Karpas-422 (cell line): ENCODE data around the gene CARD19. TPM values are rescaled to one million over a fixed set of nuclear protein-coding genes. Genes with fewer than 3 reads are reported as not detected.

Experiments
- DNase-seq: peaks from one replicate; pipeline ENCODE4 v3.0.0-alpha.2; 2015
- H2AFZ ChIP-seq: fragments of 200-600 bp; sonication (generic); 2 replicates; pipeline ENCODE4 v1.6.1; 2014; ENCODE audit warnings: antibody characterized with exemption, low read length, mixed read lengths
- H3K27ac ChIP-seq: fragments of 200-600 bp; sonication (generic); 2 replicates; pipeline ENCODE4 v1.5.1; 2014; ENCODE audit warnings: mild to moderate bottlenecking, low read length, moderate library complexity
- H3K27me3 ChIP-seq: fragments of 200-600 bp; sonication (generic); 2 replicates; pipeline ENCODE4 v1.6.1; 2014; ENCODE audit warnings: low read length, mixed read lengths
- H3K36me3 ChIP-seq: fragments of 200-600 bp; sonication (generic); 2 replicates; pipeline ENCODE4 v1.6.1; 2014; ENCODE audit warnings: low read length, mixed read lengths; ENCODE audit not compliant: insufficient read depth
- H3K4me1 ChIP-seq: fragments of 200-600 bp; sonication (generic); 2 replicates; pipeline ENCODE4 v1.6.1; 2014; ENCODE audit warnings: mild to moderate bottlenecking, low read length, mixed read lengths
- H3K4me2 ChIP-seq: fragments of 200-600 bp; sonication (generic); 2 replicates; pipeline ENCODE4 v1.6.1; 2014; ENCODE audit warnings: low read length, low read depth, mild to moderate bottlenecking; ENCODE audit not compliant: poor library complexity, severe bottlenecking
- H3K4me3 ChIP-seq: fragments of 200-600 bp; sonication (generic); 2 replicates; pipeline ENCODE4 v1.5.1; 2014; ENCODE audit warnings: mild to moderate bottlenecking, antibody characterized with exemption, low read length, mixed read lengths
- H3K79me2 ChIP-seq: fragments of 200-600 bp; sonication (generic); 2 replicates; pipeline ENCODE4 v1.6.1; 2014; ENCODE audit warnings: mild to moderate bottlenecking, low read length, mixed read lengths
- H3K9ac ChIP-seq: fragments of 200-600 bp; sonication (generic); 2 replicates; pipeline ENCODE4 v1.6.0; 2014; ENCODE audit warnings: low read length
- H3K9me2 ChIP-seq: fragments of 200-600 bp; sonication (generic), shearing (Covaris generic); replicated peaks from 2 replicates; pipeline ENCODE4 v1.6.0; 2014; ENCODE audit warnings: mild to moderate bottlenecking, low read length, moderate library complexity; ENCODE audit not compliant: insufficient read depth
- H3K9me3 ChIP-seq: fragments of 300-700, 200-600 bp; sonication (generic); 2 replicates; pipeline ENCODE4 v1.6.1; 2014; ENCODE audit warnings: low read length, mixed read lengths
- H4K20me1 ChIP-seq: fragments of 200-600 bp; sonication (generic); 2 replicates; pipeline ENCODE4 v1.6.1; 2014; ENCODE audit warnings: mild to moderate bottlenecking, antibody characterized with exemption, low read length, low read depth; ENCODE audit not compliant: insufficient read depth
- total RNA-seq: library from RNA; depleted of rRNA; stranded (reverse); fragments of >200 nt; shearing (Covaris generic); gene quantifications from 2 replicates; pipeline ENCODE4 v1.2.3, GENCODE V29; 2014; ENCODE audit warnings: low replicate concordance

CARD19 gene
- total RNA-seq, 1 experiment from 2014 or later: 5.5 TPM

DNA sequence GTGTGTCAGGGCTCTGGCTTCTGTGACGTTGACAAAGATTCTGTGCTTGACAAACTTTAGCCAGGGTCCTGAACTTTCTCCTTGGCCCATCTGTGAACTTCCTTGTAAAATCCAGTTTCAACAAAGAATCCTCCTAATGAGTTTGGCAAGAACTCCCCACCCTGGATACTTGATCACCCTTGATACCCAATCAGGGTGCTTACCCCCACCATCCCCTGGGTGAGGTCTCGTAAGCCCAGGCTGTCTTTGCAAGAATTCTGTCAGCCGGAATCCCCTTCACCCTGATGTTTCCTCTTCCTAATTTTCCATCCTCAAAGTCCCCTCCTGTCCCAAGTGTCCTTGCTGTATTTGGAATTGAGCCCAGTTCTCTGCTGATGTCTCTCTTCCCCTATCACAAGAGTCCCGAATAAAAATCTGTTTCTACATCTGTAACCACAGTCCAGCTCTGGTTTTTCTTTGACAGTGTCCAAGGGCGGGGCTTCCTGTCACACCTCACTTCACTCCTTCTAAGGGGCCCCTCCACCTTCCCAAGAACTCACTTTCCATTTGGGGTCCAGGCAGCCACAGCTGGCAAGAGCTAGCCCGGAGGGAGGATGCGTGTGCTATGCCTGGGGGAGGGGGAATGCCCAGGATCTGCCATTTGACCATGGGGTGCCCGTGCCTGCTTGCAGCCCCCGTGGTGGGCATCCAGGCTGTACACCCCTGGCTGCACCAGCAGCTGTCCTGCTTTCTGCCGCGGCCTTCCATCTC, 2.7 kb upstream of the CARD19 start:
- no peaks in the 10 kb centered on the region for H3K27me3 ChIP-seq
- H3K4me1 ChIP-seq: peaks cover 32% of the 10 kb centered on the region
- no peak overlapping the region for H3K4me3 ChIP-seq
- H3K27ac ChIP-seq: no peak overlapping the region
- no peaks in the 10 kb centered on the region for H3K79me2 ChIP-seq
- H3K9me2 ChIP-seq: no peaks in the 10 kb centered on the region
- no peaks in the 10 kb centered on the region for H3K36me3 ChIP-seq
- H2AFZ ChIP-seq: no peak overlapping the region
- H3K9me3 ChIP-seq: no peaks in the 10 kb centered on the region
- H4K20me1 ChIP-seq: peaks cover 10% of the 10 kb centered on the region; the same call in 1 of the 2 replicates
- H3K4me2 ChIP-seq: no peak overlapping the region
- 0 out of 2 replicates have a peak overlapping the region, but pooled peaks have one; percentile 91 for H3K9ac ChIP-seq
- DNase-seq: no peak

DNA sequence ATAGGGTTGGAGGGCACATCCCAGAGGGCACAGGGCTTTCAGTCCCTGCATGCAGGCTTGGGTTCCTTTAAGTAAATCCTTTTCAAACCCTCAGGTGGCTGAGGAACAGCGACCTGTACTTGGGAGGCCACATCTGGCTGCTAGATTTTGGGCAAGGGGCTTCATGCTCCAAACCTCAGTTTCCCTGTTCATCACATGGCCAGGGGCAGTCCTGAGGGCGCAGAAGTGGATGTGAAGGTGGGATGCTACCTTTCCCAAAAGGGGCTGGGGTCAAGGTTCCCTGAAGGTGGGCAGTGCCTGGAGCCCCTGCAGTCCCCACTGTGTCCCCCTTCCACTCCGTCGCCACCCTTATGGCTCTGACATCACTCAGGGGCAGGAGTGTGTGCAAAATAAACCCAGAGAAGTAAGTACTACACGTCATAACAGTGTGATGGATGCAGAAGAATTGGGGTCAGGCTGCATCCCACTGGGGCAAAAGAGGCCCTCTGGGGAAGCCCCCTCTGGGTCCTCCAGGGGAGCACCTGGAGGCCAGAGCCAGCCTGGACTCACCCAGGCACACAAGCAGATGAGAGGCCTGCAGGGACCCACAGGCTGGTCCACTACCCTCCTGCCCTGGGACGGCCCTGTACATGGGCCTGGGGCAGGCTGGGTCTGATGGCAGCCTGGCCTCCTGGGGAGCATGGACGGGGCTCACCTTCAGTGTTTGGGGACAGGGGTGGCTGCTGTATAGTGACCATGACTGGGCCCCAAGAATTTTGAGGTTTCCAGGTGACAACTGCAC, 1.9 kb upstream of the CARD19 start:
- no peaks in the 10 kb centered on the region for H3K27me3 ChIP-seq
- peak overlapping the region; percentile 91 for H3K9ac ChIP-seq
- no peak for DNase-seq
- peaks cover 11% of the 10 kb centered on the region; the same call in 1 of the 2 replicates for H4K20me1 ChIP-seq
- H3K9me2 ChIP-seq: no peaks in the 10 kb centered on the region
- no peak overlapping the region for H3K27ac ChIP-seq
- H3K4me2 ChIP-seq: peak overlapping the region; percentile 97
- H3K79me2 ChIP-seq: no peaks in the 10 kb centered on the region
- no peaks in the 10 kb centered on the region for H3K36me3 ChIP-seq
- H3K9me3 ChIP-seq: no peaks in the 10 kb centered on the region
- peaks cover 32% of the 10 kb centered on the region for H3K4me1 ChIP-seq
- H2AFZ ChIP-seq: no peak overlapping the region
- peak overlapping the region; percentile 83; the same call in 1 of the 2 replicates for H3K4me3 ChIP-seq

DNA sequence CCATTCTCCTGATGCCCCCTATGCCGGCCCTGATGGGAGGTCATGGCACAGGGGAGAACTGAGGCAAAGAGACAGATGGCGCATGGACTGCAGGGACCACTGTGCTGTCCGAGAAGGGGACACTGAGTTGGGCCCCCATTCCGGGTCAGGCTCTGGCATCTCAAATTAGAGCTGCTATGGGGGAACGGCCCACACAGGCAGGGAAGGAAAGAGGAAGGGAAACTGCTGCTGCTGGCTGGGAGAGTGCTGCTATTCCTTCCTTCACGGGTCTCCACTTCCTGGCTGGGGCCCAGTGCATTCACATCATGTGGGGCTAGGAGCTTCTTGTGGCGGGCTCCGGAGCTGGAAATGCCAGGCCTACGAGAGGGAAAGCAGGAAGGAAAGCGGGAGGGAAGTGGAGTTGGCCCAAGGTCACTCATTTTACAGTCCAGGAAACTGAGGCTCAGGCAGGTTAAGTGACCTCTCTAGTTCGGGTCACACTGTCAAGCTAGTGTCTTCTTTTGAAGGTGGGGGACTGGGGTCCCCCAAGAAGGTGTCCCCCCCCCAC, 1.3 kb upstream of the CARD19 start:
- Histone ChIP-seq H3K79me2 (no peaks in the 10 kb centered on the region), H3K4me3 (peak overlapping the region; percentile 83), H3K36me3 (no peaks in the 10 kb centered on the region), H4K20me1 (peaks cover 11% of the 10 kb centered on the region; the same call in 1 of the 2 replicates), H3K4me2 (peak overlapping the region; percentile 97), H3K9ac (peak overlapping the region; percentile 91), H3K9me2 (no peaks in the 10 kb centered on the region), H3K9me3 (no peaks in the 10 kb centered on the region), H3K4me1 (peaks cover 32% of the 10 kb centered on the region), H3K27me3 (no peaks in the 10 kb centered on the region), H3K27ac (peak overlapping the region; percentile 77), H2AFZ (no peak overlapping the region; the same call in 1 of the 2 replicates)
- peak; percentile 87 for DNase-seq

DNA sequence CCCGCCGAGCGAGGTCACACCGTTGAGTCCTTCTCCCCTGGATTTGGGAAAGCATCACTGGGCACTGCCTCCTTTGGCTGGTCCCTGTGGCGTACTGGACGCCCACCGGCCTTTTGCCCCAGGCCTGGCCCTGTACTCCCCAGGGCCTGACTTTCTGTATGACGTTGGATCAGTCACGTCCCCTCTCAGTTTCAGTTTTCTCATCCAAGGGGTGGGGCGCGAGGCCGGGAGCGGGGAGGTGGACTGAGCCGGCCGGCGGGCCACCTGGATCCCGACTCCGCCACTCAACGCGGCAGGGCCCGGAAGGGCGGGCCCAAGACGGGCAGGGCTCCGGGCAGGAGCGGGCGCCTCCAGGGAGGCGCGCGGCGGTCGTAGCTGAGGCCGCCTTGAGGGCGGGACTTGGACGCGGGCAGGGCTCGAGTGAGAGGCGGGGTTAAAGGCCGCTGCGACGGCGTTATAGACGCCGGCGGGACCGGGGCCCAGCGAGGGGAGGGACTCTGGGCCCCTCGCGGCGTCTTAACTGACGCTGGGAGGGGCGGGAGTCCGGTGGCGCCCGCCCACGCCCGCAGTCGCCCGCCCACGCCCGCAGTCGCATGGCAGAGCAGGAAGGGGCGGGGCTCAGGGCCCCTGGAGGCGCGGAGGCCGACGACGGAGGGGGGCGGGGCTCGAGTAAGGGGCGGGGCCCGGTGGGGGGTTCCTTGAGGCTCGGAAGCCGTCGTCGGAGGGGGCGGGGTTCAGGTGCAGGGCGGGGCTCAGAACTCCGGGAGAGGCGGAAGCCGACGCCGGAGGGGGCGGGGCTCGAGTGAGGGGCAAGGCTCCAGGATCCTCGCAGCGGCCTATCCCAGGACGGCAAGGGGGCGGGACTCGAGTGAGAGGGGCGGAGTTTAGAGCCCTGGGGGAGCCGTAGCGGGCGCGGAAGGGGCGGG, 549 bp upstream of the CARD19 start:
- peaks cover 11% of the 10 kb centered on the region; the same call in 1 of the 2 replicates for H4K20me1 ChIP-seq
- H3K9me2 ChIP-seq: no peaks in the 10 kb centered on the region
- no peaks in the 10 kb centered on the region for H3K36me3 ChIP-seq
- H2AFZ ChIP-seq: no peak overlapping the region; the same call in 1 of the 2 replicates
- H3K9ac ChIP-seq: peak overlapping the region; percentile 91
- H3K4me3 ChIP-seq: peak overlapping the region; percentile 96
- H3K27me3 ChIP-seq: no peaks in the 10 kb centered on the region
- peak overlapping the region; percentile 77 for H3K27ac ChIP-seq
- no peaks in the 10 kb centered on the region for H3K9me3 ChIP-seq
- H3K4me2 ChIP-seq: peak overlapping the region; percentile 97
- DNase-seq: peak; percentile 100
- H3K4me1 ChIP-seq: peaks cover 32% of the 10 kb centered on the region
- H3K79me2 ChIP-seq: no peaks in the 10 kb centered on the region

DNA sequence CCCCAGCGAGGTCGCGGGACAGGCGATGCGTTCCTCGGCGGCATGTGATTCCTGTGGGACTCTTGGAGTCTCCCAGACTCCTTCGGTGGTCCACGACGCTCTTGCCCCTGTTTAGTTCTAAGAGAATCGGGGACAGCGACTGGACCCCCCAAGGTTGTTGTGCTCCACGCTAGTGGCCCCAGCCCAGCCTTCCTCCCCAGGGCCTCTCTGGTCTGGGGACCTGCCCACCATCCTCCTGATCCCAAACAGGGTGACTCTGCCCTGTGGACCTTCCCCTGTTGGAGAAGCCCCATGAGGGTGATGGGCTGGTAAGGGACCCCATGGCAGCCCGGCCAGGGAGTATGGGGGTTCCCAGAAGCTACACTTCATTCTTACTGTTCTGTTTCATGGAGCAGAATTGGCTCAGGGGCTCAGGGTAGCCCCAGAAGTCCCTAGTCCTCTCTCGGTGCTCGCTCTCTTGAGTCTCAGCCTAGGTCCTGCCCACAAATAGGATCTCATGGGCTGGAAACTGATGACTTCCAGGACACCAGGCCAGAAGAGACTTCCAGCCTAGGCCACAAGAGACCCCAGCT, 880 bp downstream of the CARD19 start:
- H3K4me1 ChIP-seq: peaks cover 32% of the 10 kb centered on the region
- H3K27ac ChIP-seq: no peak overlapping the region

DNA sequence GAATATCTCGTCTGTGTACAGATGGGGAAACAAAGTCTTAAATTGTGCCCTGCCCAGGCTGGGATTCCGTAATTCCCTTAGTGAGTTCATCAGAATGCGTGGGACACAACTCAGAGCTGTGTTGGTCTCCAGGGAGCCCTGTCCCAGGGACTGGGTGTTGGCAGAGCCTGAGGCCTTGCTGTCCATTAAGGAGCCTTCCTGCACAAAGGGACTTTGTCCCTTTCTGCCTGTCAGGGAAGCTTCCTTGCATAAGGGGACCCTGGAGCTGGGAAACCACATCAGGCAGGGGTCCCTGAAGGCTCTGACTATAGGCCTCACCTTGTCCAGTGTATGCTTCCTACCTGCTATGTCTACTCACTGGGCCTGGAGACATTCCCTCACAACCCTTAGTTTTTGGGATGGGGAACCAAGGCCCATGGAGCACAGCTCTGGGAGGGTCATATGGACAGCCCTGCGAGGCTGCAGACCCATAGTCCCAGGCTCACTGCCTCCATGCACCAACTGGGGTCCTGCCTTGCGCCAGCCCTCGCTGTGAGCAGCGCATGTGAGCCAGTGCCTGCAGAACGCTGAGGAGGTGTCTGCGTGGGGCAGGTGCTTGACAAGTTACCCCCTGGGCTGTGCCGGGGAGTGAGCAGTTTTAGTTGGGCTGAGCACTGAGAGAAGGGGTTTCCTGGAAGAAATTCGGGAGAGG, 1.6 kb downstream of the CARD19 start:
- DNase-seq: no peak
- no peaks in the 10 kb centered on the region for H3K9me2 ChIP-seq
- H2AFZ ChIP-seq: no peak overlapping the region
- H3K27me3 ChIP-seq: 0 out of 2 replicates have a peak, but pooled peaks cover 4% of the 10 kb centered on the region
- H3K4me2 ChIP-seq: no peak overlapping the region
- H3K27ac ChIP-seq: no peak overlapping the region
- peaks cover 11% of the 10 kb centered on the region; the same call in 1 of the 2 replicates for H4K20me1 ChIP-seq
- H3K9me3 ChIP-seq: no peaks in the 10 kb centered on the region
- no peak overlapping the region for H3K4me3 ChIP-seq
- peaks cover 32% of the 10 kb centered on the region for H3K4me1 ChIP-seq
- H3K36me3 ChIP-seq: no peaks in the 10 kb centered on the region
- H3K79me2 ChIP-seq: no peaks in the 10 kb centered on the region
- H3K9ac ChIP-seq: peak overlapping the region; percentile 85; the same call in 1 of the 2 replicates

More for the DNA sequence above, 880 bp downstream of the CARD19 start:
- H3K9me3 ChIP-seq: no peaks in the 10 kb centered on the region
- no peaks in the 10 kb centered on the region for H3K36me3 ChIP-seq
- no peaks in the 10 kb centered on the region for H3K79me2 ChIP-seq
- DNase-seq: no peak
- H3K4me2 ChIP-seq: peak overlapping the region; percentile 92
- H3K9ac ChIP-seq: peak overlapping the region; percentile 85
- peaks cover 11% of the 10 kb centered on the region; the same call in 1 of the 2 replicates for H4K20me1 ChIP-seq
- H3K4me3 ChIP-seq: peak overlapping the region; percentile 96
- no peaks in the 10 kb centered on the region for H3K27me3 ChIP-seq
- no peaks in the 10 kb centered on the region for H3K9me2 ChIP-seq
- H2AFZ ChIP-seq: no peak overlapping the region
